GM21367 (cell line): ENCODE measurements around the gene TUBG2.
A peak's percentile ranks its signal among the peaks of the same experiment; 100 is the strongest.

Source experiments
- ATAC-seq: cut with Tn5 transposase; IDR thresholded peaks from one replicate; pipeline ENCODE4 v1.9.1; 2021; ENCODE audit not compliant: unreplicated experiment

TUBG2 gene

DNA sequence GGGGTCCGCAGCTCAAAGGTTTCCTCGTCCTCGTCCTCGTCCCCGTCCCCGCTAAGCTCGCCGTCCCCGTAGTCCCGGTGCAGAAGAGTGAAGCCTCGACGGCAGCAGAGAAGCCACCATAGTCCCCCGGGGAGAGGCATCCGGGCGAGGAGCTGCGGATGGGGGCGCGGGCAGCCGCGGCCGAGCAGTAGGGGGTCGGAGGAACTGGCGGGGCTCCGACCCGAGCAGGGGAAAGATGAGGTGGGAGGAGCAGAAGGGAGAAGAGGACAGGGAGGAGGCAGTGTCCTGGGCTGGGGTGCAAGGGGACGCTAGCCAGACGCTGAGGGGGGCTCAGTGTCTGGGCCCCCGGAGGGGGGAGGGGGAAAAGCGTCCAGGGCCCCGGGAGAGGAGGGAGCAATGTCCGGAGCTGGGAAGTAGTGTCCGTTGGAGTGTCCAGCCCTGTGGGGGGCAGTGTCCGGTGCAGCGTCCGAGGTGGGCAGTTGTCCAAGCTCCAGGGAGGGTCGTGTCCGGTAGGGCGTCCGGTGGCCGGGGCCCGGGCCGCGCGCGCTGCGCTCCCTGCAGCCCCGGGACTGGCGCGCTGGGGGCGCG is 17.4 kb downstream of the TUBG2 start, which contains the start of gene PLEKHH3:
TSS of gene PLEKHH3 (minus strand) at position 571 of the 588 bp plus-strand sequence. CDS start at position 140, 431 bp downstream.
- no peak for ATAC-seq

DNA sequence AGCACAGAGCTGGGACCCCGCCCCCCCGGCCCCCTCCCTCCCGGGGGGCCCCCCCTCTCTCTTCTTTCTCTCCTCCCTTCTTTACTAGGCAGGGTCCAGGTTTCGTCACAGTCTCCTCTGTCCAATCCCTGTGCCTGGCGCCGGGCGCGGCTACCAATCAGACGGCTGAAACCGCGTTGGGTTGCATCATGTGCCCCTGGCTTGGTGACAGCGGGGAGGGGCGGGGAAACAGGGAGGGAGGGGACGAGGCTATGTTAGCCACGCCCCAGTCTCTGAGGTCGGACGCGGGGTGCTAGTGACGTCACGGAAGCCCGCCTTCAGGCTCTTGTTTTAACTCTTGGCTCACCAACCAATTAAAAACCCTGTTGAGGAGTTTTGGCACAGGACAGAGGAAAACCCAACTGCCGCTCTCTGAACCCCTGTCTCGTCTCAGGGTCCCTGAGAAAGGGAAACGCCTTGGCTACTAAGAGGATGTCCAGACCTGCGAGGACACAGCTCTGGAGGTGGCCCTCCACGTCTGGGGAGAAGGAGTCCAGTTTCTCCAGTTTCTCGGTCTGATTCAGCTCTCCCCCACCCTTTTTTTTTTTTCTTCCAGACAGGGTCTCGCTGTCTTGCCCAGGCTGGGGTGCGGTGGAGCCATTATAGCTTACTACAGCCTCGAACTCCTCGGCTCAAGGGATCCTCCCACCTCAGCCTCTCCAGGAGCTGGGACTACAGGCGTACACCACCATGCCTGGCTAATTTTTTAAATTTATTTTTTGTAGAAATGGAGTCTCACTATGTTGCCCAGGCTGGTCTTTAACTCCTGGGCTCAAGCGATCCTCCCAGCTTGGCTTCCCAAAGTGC is 18.2 kb downstream of the TUBG2 start:
- peak; percentile 45 for ATAC-seq

DNA sequence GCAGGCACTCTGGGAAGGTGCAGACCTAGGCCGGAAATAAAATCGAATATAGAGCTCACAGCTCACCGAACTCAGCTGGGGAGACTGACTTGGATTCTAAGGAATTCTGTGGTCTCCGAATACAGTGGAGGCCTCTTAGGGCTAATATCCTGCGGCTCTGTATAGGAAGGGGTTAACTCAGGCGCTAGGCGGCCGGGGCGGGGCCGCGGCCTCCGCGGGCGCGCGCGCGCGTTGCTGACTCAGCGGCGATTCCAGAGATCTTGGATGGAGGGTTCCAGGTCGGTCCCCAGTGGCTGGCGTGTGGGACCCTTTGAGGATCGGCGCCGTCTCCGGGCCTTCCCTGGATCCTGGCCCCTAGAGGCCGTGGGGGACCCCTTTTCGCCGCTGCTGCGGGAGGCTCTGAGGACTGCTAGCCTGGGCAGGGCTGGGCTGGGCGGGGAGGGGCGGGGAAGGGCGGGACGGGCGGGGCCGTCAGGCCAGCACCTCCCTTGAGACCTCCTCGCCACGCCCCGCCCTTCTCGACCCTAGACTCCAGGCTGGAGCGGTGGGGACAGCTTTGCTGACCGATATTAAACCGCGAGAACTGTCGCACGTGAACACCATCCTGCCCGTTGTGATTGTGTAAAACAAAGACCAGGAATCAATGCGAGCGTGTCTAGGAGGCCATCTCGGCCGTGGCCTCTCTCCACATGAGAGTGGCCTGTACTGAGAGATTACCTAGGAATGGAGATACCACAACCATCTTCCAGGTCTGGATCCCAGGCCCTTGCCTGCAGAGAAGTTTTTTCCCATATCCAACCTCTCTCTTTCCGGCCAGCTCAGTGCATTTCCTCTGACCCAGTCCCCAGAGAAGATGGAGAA is 19.1 kb downstream of the TUBG2 start:
- ATAC-seq = peak; percentile 28

DNA sequence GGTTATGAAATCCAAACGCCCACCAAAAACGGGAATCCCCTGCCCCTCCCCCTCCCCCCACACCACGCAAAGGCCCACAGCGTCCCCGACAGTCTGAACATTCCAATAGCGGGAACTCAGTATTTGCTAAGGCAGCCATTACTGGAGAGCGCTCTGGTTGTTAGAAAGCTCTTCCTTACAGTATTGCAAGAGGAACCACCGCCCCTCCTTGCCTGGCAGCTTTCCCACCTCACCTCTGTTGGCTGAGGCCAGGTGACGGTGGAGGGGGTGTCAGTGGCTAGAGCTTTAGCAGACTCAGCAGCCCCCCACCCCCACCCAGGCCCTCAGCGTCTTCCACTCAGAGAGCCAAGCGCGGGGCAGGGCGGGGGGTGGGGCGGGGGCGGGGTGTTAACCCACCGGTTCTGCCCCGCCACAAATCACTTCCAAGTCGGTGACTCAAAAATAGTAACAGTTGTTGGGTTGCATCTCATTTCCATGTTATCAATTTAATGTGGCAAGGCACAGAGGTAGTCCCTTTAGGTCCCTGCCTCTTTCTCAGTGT is 19.9 kb downstream of the TUBG2 start:
- no peak for ATAC-seq

DNA sequence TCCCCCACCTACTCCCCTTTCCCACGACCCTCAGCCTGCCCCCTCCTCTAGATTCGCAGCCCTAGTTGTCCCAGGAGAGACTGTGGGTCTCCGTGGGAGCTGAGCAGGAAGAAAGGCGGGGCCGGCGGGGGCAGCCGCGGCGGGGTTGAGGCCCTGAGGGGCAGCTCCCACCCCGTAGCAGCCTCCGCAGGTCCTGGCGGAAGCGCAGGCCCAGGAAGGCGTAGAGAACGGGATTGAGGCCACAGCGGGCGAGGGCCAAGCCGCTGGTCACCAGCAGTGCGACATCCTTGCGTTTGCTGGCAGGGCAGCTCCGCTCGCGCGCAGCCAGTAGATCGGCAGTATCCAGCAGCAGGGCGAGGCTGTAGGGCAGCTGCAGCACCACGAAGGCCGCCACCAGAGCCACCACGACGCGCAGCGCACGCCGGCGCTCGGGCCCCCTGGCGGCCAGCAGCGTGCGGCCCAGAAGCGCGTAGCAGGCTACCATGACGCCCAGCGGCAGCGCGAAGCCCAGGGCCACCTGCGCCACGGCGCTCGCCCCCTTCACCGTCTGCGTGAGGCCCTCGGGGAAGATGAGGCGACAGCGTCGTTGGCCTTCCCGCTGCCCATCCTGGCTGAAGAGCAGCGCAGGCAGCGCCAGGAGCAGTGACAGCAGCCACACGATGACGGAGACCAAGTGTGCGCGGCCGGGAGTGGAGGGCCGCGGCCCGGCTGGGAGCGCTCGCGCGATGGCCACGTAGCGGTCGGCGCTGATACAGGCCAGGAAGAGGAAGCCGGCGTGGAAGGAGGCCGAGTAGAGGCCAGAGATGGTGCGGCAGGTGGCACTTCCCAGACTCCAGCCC is 20.6 kb downstream of the TUBG2 start:
- ATAC-seq = no peak

DNA sequence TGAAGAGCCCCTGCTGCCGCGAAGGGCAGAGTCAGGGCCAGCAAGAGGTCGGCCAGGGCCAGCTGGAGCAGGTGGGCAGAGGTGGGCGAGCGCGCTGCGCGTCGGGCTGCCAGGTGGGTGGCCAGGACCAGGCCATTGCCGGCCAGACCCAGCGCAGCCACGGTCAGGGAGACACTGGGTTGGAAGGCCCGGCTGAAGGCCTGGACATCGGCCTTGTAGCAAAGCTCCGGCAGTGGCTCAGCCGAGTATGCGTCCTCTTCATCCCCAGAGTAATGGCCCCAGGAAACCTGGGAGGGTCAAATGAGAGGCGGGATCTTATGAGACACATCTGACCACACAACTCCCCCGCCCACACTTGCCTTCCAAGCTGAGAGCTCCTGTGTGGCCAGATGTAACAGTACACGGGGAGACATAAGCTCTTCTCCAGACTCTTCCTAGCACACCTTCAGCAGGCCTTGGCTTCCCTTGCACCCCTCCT is 21.3 kb downstream of the TUBG2 start:
- ATAC-seq = no peak

DNA sequence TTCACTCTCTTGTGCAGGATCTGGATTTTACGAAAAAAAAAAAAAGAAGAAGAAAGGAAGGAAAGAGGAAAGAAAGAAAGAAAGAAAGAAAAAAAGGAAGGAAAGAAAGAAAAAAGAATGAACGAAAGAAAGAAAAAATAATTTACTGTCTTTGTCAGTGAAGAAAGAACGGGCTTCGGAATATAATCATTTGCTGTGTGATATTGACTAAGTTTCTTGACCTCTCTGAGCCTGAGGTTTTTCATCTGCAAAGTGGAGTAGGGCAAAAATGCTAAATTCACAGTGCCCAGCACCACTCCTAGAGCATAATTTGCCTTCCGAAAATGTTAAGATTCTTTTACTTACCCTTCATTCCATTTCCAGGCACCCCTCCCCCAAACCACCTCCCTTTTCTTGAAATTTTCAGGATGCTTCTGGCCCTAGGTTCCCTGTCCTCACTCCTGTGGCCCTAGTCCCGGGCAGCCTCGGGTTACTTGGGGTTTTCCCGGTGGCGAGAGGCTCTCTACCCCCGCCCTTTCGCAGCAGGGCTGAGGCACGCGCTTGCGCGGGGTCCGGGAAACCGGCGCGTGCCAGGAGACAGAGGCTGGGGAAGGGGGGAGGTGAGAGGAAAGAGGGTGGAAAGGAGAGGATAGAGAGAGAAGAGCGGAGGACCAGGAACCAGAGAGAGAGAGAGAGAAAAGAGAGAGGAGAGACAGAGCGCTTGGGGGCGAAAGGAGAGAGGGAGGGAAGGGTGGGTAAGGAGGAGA is 23.1 kb downstream of the TUBG2 start, which contains the start of gene CNTNAP1:
TSS of gene CNTNAP1 (plus strand) at position 556 of the 746 bp plus-strand sequence. CDS start 299 bp downstream, outside the sequence.
- no peak for ATAC-seq

DNA sequence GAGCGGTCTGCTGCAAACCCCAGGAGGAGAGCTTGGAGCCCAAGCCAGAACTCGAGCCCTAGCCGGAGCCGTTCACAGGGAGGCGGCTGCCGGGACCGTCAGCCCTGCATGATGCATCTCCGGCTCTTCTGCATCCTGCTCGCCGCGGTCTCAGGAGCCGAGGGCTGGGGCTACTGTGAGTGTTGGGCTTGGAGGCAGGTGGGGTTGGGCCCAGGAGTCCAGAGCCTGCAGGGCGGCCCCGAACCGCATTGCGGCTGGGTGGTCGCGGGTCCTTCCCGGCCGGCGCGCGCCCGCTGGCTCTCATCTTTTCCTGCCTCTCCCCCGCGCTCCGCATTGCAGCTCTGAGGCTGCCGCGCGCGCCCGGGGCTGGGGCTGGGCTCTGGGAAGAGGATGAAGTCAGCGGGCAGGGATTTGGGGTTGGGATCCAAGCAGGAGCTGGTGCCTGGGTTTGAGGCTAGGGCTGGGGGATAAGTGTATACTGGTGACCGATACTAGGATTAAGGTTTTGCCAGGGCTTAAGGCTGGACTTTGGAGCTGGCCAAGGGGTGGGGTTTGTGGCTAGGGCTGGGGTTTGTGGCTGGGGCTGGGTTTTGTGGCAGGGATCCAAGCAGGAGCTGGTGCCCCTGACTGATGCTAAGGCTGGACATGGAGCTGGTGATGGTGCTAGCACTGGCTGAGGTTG is 23.8 kb downstream of the TUBG2 start:
- ATAC-seq = no peak

DNA sequence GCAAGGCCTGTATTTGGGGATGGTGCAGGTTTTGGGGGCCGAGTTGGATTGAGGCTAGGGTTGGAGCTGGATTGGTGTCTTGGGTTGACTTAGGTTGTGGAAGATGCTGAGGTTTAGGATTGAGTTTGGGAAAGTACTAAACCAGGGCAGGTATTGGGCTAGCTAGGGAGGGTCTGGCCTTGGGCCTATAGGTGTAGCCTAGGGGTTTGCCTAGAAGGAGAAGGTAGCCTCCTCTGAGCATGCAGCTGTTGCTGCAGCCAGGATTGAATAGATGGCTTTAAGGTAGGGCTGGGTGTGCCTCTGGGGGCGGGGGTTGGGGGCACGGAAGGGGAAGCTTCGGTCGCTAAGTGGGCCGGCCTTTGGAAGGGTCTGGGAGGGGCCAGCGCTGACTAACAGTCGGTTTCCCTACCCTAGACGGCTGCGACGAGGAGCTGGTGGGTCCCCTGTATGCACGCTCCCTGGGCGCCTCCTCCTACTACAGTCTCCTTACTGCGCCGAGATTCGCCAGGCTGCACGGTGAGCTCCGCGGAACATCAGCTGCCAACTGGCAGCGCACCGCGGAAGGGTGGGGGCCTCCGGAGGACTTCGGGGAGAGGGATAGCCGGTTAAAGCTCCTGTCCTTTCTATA is 24.4 kb downstream of the TUBG2 start:
- no peak for ATAC-seq

DNA sequence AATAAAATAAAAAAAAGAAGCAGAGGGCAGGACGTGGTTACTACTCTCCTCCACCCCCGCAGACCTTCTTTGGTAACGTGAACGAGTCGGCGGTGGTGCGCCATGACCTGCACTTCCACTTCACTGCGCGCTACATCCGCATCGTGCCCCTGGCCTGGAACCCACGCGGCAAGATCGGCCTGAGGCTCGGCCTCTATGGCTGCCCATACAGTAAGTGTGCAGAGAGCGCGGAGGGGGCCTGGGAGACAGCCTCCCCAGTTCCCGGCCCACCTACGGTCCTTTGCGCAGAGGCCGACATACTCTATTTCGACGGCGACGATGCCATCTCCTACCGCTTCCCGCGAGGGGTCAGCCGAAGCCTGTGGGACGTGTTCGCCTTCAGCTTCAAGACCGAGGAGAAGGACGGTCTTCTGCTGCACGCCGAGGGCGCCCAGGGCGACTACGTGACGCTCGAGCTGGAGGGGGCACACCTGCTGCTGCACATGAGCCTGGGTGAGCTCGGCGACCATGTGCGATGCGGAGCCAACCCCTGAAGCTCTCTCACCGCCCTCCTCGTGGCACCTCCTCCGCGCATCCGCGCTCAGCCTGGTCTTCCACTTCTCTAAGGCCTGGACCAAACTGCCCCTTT is 26.0 kb downstream of the TUBG2 start:
- no peak for ATAC-seq

DNA sequence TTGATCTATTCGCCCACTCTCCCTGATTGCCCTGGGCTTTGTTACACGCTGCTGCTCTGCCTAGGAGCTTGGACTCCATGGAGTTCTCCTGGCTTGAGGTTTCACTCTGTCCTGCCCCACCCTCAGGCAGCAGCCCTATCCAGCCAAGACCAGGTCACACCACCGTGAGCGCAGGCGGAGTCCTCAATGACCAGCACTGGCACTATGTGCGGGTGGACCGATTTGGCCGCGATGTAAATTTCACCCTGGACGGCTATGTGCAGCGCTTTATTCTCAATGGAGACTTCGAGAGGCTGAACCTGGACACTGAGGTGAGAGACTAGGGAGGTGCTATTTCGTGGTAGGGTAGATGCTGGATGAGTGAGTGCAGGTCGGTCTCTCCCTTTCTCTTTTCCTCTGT is 26.7 kb downstream of the TUBG2 start:
- no peak for ATAC-seq

DNA sequence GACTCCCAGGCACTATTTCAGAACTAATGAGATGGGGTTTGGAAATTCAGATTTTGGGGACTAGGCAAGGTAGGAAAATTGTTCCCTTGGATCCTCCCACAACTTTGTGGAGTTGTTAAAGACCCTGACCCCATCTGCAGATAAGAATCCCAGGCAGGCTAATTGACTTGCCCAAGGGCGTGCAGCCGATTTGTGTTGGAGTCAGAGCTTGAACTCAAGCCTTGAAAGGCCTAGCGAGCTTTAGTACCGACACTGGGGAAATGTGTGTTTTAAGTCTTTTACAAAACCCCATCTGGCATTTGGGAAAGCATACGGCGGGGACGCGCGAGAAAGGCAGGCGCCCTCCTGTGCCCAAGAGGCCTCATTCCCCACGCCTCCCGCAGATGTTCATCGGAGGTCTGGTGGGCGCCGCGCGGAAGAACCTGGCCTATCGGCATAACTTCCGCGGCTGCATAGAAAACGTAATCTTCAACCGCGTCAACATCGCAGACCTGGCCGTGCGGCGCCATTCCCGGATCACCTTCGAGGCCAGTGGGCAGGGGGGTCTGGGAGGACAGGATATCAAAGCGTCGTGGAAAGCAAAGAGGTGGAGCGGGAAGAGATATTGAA is 27.5 kb downstream of the TUBG2 start:
- ATAC-seq = no peak

DNA sequence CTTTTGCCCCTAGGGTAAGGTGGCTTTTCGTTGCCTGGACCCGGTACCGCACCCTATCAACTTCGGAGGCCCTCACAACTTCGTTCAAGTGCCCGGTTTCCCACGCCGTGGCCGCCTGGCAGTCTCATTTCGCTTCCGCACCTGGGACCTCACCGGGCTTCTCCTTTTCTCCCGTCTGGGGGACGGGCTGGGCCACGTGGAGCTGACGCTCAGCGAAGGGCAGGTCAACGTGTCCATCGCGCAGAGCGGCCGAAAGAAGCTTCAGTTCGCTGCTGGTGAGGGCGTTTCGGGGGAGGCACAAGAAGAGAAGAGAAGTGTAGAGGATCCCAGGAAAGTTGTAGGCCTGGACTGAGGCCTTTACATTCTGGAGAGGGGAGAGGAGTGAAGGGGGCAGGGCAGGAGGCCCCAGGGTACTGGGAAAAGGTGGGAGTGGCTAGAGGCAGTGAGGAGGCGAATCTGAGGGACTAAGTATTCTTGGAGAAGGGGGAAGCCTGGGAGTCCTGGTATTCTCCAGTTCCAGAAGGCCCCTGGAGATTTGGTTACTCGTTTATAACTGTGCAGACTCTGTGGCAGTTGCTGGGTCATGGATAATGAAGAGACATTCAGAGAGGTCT is 28.7 kb downstream of the TUBG2 start:
- no peak for ATAC-seq

DNA sequence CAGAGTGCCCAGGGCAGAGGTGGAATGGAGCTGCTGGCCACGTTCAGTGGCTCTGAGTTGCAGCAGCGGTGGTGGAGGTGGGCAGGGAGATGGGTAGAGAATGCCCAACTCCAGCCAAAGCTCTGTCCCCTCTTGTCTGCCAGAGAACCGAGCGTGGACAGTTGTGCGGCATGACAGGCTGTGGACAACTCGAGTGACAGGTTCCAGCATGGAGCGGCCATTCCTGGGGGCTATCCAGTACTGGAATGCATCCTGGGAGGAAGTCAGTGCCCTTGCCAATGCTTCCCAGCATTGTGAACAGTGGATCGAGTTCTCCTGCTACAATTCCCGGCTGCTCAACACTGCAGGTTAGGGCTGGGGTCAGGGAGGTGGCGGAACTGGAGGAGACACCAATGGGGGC is 31.5 kb downstream of the TUBG2 start:
- ATAC-seq = no peak

DNA sequence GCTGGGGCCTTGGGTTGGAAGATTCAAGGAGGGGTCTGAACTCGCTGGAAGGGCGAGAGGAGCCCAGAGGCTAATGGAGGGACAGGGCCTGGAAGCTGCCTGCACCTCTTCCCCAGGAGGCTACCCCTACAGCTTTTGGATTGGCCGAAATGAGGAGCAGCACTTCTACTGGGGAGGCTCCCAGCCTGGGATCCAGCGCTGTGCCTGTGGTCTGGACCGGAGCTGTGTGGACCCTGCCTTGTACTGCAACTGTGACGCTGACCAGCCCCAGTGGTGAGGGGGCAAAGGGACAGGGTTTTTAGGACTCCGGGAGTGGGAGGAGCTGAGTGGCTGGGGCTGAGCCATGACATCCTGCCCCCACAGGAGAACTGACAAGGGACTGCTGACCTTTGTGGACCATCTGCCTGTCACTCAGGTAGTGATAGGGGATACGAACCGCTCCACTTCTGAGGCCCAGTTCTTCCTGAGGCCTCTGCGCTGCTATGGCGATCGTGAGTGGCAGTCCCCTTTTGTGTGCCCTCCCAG is 32.0 kb downstream of the TUBG2 start:
- ATAC-seq = no peak

DNA sequence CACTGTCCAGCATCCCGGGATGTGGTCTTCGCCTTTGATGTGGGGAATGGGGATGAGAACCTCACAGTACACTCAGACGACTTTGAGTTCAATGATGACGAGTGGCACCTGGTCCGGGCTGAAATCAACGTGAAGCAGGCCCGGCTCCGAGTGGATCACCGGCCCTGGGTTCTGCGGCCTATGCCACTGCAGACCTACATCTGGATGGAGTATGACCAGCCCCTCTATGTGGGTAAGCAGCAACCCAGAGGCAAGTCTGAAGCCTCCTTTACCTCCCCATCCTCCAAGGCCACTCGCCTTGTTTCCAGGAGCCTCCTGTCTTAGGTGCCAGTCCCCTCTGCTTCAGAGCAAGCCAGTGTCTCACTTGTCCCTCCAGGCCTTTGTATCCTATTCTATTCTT is 33.4 kb downstream of the TUBG2 start:
- no peak for ATAC-seq

DNA sequence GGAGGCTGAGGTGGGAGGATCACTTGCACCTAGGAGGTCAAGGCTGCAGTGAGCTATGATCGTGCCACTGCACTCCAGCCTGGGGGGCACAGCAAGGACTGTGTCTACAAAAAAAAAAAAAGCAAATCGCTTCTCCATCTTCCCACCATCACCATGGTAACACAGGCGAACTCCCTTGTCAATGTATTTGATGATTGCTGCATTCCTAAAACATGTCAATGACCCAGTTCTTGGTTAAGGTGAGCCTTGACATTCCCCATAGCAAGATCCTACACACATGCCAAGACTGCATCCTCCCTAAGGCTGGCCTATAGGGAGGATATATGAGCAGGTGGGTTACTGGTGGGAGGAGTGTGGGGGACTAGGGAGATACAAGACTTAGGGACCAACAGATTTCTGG is 35.4 kb downstream of the TUBG2 start:
- ATAC-seq = no peak
